SKM-1 treated with dmso at 0.1 percent for 144 hours (cell line): ENCODE results near the gene FGGY.

Experiments
- DNase-seq: peaks from one replicate; lab custom pipeline; 2025; ENCODE audit not compliant: unreplicated experiment; lab: John Stamatoyannopoulos, UW

FGGY gene

DNA sequence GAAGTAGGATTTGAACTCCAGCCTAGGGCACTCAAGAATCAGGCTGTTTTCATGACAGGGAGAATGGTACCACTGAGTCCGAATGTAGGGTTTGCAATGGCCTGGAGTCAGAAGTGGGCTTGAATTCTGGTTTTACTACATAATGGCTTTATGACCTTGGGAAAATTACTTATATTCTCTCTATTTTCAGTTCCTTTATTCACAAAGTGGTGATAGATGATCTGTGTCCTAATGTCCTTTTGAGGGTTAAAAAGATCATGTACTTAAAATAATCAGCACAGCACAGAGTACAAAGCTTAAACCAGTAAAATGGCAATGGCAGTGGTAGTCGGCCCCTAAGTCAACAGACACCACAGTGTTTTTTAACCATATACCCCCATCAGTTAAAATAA lies 454.1 kb downstream of the FGGY start:
- no peak for DNase-seq

DNA sequence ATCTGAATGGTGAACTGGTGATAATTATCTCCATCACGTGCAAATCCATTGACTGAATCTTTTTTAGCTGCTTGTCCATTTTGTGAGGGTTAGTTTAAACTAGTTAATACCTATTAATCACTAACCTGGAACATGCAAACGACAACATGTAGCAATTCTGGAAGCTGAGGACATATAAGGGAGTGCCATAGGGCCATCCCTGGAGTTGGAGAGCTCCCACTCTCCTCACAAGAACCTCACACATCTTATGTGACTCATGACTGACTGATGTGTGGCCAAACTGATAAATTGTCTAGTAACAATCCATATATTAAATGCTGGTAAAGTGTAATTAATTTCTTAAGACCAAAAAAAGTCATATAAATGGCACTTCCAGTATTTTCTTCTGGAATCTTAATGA lies 454.9 kb downstream of the FGGY start:
- DNase-seq: no peak

GRCh38 chr1:59752556-59753414 lies 455.9 kb downstream of the FGGY start:
- no peak for DNase-seq

DNA sequence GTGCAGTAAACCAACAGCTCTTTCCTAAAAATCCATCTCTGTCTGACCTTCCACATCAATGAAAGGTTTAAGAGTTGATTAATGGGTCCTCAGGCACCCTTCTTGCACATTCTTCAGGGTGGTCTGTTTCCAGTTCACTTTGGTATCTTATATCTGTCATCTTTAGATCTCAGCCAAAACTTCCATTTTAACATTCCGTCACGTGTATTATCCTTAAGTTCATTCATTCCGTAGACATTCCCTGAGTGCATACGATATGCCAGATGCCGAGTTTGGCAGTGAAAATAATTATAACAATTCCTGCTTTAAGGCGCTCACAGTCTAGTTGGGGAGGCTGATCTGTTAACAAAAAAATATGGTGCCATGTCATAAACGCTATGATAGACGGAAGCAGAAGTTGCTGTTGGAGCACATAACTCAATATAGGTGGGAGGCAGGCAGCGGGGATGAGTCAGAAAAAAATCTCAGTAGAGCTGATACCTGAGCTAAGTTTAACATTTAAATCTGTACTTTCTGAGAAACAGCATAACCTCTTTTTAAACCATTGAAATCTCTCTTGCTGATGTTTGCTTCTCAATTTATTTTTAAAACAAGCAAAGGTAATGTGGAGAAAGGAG lies 458.3 kb downstream of the FGGY start:
- DNase-seq: no peak

DNA sequence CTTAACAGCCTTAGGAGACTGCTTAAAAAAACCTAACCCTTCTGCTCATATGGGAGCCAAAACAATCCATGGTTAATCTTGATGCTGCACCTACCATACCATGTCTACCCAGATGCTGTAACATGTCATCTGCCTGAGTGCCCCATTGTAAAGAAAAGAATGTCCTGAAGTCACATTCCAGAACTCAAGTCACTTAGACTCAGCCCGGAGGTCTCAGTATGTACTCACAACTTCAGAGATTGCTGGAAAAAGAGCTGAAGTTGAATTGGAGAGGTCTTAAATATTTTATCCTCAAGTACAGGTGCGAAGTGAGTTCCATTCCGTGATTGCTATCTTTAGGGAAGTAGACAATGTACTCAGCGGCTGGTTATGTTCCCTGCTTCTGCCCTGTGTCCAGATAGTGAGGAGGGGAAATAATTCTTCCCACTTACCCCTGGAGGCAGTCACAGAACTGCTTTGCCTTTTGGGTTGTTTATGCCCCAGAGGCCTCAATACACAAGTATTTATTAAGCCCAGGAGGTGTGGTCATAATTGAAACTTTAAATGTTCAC lies 460.4 kb downstream of the FGGY start:
- no peak for DNase-seq

DNA sequence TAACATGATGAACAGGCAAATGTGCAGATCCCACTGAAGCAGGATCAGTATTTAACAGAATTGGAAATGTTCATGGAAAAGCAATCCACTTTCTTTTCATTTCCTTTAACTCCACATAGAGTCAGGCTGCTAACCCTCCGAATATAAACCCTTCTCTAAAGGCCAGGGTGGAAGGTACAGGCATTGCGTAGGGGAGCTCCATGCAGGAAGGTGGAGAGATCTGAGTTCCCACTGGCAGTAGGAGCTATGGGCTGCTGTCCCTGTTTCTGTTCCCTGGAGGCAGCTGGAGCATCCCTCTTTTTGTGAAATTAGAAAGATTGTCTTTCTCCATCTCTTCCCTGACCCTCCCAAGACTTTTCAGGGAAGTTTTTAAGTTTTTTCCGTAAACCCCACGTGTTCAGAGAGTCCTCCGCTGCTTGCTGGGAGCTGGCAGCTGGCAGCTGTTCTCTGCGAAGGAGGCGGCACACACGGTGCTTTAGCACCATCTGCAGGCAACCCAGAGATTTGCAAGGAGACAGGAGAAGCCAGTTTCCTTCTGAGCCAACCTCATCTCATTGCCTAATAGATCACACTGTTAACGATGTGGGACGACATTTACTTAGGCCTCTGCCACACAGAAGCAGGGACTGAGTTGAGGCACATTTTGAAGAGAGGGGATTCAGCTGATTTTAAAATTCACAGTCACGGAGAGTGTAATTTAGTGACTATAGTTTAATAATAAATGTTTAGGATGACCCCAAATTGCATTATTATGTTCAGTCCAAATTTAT lies 462.4 kb downstream of the FGGY start:
- peak; percentile 84 for DNase-seq

DNA sequence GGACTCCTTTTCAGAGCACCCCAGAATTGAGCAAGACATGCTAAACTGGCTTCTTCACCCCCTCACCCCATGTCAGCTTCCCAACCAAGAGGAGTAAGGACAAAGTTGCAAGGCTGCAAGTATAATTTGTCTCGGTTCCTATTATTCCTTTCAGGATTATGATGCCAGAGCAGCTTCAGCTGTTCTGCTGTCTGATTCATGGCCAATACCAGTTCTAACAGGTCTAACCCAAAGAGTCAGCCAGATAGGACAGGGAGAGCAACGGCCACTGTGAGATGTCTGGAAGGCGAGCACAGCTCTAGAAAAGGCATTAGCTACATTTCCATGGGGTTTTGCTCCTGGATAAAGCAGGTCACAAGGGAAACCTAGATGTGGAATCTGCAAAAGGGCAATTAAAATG lies 464.5 kb downstream of the FGGY start:
- DNase-seq: no peak

DNA sequence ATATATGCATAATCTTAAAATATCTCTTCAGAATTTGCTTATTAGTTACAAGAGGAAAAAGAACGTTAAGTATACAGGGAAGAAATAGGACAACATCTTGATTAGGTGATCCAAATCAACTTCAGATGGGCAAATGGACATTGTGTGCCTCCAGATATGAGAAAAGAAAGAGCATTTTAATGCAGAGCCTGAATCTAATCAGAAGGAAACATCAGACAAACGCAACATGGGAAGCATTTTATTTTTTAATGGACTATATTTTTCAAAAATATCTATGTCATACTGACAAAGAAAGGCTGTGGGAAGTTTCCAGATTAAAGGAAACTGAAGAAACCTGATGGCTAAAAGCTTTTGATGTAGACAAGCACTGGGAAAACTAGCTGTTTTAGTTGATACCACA lies 466.5 kb downstream of the FGGY start:
- DNase-seq: no peak

- DNase-seq: no peak
Measured at GRCh38 chr1:59765011-59765730, 468.3 kb downstream of the FGGY start.

DNA sequence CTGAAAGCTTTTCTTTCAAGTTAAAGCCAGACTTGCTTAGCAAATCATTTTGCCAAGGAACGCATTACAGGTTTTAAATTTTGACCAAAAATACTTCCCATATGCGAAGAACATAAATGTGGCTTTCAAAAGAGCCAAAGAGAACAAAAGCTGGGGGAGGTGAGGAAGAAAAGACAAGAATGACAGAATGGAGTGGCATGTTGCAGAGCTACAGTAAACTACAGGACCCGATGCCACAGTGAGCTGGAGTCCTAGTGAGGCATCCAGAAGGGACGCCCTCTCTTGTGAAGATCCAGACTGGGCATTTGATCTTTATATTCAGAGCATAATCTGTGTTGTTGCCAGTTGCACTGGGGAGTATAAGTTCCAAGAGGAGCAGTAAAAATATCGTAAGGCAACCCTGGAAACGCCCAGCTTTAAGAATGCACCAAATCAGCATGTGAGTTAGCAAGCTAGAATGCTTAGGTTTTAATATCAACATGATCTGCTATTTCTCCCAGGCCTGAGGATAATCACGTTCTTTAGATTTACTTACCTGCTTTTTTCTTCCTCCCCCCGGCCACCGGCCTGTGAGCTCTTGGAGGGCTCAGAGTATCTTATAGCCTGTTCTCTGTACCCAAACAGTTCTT lies 469.4 kb downstream of the FGGY start:
- no peak for DNase-seq

- DNase-seq: no peak
Measured at GRCh38 chr1:59767119-59767518, 470.2 kb downstream of the FGGY start.

GRCh38 chr1:59768792-59769735 lies 472.2 kb downstream of the FGGY start:
- DNase-seq: no peak

GRCh38 chr1:59769736-59770095 lies 472.8 kb downstream of the FGGY start:
- DNase-seq: no peak

DNA sequence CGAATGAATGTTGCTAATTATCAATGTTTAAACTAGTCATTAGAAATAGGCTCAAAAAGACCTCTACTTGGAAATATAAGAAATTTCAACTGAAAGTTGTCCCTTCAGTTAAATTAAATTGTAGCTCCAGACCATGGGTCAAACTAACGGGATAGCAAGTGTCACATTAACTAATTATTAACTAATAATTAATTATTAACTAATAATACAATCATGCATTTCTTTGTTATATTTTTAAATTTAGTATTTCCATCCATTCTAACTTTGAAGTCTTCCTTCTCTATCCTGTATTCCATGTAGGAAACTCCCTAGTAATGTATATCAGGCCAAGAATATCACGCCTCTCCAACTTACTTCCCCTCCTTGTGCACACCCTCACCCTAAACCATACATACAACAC lies 474.5 kb downstream of the FGGY start:
- DNase-seq: no peak

GRCh38 chr1:59775480-59775879 lies 478.6 kb downstream of the FGGY start:
- DNase-seq: no peak

GRCh38 chr1:59776960-59777852 lies 480.3 kb downstream of the FGGY start:
- no peak for DNase-seq

DNA sequence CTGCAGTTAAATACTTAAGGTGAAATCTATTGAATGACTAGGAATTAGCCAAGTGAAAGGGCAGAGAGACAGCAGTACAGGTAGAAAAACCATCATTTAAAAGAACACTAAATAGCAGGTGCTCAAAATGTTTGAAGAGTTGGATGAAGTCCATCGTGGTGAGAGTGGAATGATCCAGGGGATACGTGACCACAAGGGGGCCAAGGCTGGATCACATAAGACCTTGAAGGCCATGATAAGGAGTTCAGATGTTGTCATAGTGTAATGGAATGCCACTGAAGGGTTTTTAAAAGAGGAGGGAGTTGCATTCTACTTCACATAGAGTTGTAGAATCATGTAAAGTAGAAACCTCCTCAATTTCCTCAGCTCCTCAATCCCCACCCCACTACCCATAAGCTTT lies 483.1 kb downstream of the FGGY start:
- DNase-seq: no peak

DNA sequence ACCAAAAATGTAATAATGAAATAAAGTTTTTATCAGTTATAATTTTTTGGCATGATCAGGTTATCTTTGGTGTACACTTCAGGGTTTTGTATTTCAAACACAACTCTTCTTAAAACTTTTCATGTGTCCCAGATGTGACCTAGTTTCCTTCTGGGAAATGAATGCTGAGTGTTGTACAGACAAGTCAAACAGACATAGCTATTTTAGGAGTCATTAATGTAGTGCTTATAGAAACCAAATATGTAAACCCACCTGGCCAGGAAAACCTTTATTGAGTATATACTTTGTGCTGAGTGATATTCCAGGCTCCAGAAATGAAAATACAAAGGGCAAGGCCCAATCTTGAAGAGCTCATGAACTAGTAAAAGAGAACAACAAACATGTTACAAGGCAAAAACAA lies 491.9 kb downstream of the FGGY start:
- DNase-seq: no peak

- DNase-seq: no peak
Measured at GRCh38 chr1:59798600-59798999, 501.7 kb downstream of the FGGY start.
